ENCODE results near the gene ELAVL4.

The ELAVL4 gene

DNA sequence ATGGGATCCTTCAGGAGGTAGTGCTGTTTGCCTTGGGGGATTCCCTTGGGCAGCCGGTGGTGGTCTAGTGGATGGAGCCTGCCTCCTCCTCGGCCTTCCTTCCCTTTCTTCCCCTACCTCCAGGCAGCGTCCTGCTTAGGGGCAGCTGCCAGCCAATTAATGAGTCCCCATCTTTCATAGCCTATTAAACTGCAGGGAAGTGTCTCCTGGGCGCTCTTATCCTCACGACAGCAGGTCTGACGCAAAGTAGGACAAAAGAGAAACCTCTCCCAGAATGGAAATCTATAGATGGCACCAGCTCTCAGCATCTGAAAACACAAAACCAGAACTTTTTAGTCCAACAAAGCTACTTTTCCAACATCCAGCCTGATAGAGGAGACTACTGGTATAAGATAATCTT, 69.3 kb downstream of the ELAVL4 start:
- in situ Hi-C loops (cut with MboI; ENCODE audit: low sequenced_read_pairs): no loop called here

DNA sequence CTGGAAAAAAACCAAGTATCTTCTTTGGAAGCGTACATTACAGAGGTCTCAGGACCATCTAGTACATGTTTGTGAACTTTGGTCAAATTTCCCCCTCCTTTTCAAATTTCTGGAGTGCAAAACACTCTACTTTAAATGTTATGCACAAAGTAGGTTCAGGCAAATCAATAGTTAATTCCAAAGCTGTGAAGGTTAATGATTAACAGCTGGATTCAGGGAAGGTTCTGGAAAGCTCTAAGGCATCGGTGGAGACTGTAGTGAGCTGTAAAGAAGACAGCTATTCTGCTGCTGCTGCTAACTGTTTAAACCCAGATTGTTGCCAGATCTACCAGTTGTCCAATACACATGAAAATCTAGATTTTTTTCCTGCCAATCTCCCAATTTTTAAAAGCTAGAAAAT, 70.9 kb downstream of the ELAVL4 start:
- in situ Hi-C loops (cut with MboI; ENCODE audit: low sequenced_read_pairs): no loop called here

GRCh38 chr1:50180367-50180766, 71.6 kb downstream of the ELAVL4 start:
- in situ Hi-C loops (cut with MboI; ENCODE audit: low sequenced_read_pairs): no loop called here

- in situ Hi-C loops (cut with MboI; ENCODE audit: low sequenced_read_pairs): no loop called here
Measured at GRCh38 chr1:50181027-50181663, 72.4 kb downstream of the ELAVL4 start.

DNA sequence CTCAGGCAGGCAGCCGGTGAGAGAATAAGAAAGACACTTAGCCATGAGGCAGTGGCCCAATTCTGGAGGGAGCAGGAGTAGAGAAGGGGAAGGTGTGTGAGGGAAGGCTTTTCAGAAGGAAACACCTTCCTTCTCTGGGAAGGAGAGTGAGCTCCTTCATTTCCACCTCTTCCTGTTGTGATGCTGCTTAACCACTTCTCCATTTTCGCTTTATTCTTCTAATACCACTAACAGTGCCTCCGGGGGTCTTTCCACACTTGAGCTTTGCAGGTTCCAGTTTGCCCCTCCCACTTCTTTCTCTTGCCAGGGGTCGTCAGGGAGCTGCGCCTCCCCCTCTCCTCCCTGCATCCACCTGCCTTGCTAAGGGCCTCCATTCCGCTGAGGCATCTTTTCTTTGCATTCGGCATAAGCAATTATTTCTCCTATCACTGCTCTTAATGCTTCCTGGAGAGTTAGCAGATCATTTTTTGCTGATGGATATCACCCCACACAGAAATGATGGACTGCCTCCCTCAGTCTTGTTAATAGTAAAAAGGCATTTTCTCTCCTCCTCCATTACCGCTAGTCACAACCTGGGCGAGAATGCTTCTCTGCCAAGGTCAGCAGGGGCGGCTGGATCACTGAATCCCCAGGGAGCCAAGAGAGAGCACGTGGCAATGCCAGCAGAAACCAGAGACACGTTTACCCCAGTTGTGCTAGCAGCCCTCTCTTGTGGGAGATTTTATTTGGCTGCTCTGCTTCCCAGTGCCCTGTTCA, 74.8 kb downstream of the ELAVL4 start:
- in situ Hi-C loops (cut with MboI; ENCODE audit: low sequenced_read_pairs): no loop called here

DNA sequence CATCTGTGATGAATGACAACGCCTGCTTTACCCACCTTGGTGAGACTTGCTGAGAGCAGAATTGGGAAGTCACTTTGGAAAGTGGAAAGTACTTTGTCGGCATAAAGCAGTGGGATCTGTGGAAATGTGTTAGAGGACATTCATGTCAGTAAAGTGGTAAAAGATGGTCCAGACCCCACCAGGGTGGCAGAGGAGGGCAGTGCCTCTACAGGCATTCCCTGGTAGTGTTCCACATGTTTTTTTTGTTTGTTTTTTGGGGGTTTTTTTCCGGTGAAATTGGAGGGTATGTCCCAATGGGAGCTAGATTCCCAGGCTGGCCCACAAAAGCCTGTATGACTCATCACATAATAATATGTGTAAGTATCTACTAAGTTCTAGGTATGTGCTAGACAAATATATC, 80.6 kb downstream of the ELAVL4 start:
- in situ Hi-C loops (cut with MboI; ENCODE audit: low sequenced_read_pairs): no loop called here

- in situ Hi-C loops (cut with MboI; ENCODE audit: low sequenced_read_pairs): no loop called here
Measured at GRCh38 chr1:50193002-50193401, 84.3 kb downstream of the ELAVL4 start.

- in situ Hi-C loops (cut with MboI; ENCODE audit: low sequenced_read_pairs): no loop called here
Measured at GRCh38 chr1:50195205-50195604, 86.5 kb downstream of the ELAVL4 start.

DNA sequence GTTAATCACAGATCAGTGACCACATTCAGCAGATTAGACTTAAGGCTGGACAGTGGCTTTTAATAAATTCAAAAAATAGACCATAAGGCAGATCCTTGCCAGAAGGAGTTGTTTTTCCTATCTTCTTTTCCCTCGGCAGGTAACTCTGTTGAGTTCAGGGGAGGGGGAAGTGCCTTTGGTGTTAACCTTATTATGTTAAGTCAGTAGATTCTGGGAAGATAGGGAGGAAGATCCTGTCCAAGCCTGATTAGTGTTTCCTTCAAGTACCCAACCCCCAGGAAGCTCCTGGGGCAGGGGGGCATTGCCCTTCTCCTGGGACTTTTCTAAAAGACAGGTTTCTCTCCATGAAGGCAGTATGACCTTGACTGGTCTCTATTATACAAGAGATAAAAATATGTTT, 87.4 kb downstream of the ELAVL4 start:
- in situ Hi-C loops (cut with MboI; ENCODE audit: low sequenced_read_pairs): no loop called here

GRCh38 chr1:50197216-50197615, 88.5 kb downstream of the ELAVL4 start:
- in situ Hi-C loops (cut with MboI; ENCODE audit: low sequenced_read_pairs): no loop called here

DNA sequence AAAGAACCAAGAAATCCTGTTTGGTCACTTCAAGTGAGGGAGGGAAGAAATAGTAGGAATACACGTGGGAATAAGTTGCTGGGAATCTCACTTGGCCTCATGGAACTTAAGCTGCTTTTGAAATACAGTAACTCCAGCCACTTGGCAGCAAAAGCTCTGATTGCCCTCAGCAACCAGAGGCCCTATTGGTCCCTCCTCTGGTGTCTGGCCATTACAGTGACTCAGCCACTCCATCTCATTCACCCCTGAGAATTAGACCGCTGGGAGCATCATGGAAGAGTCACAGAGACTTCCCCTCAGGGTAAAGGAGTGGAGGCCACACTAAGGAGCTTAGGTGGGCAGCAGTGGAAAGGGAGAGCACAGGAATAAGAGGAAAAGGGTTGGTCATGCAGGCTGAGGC, 99.6 kb downstream of the ELAVL4 start:
- in situ Hi-C loops (cut with MboI; ENCODE audit: low sequenced_read_pairs): no loop called here

DNA sequence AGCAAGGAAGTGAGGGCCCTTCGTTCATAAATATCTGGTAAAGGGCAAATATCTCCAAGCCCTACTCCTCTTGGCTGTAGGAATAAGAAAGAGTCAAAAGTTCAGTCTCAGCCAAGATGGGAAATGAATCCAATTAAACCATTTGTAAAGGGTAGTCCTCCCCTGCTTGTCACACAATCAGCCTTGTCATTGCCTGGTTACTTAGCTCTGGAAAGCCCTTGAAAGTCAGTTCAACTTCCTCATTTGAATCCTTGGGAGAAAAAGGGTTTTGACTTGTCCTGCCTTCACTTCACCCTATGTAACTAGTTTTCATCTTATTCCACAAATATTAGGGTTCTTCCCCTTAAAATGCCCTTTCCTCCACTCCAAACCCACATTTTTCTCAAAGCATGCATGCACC, 100.0 kb downstream of the ELAVL4 start:
- in situ Hi-C loops (cut with MboI; ENCODE audit: low sequenced_read_pairs): no loop called here

GRCh38 chr1:50209749-50210148, 101.0 kb downstream of the ELAVL4 start:
- in situ Hi-C loops (cut with MboI; ENCODE audit: low sequenced_read_pairs): no loop called here

- in situ Hi-C loops (cut with MboI; ENCODE audit: low sequenced_read_pairs): no loop called here
Measured at GRCh38 chr1:50213505-50213904, 104.8 kb downstream of the ELAVL4 start.

DNA sequence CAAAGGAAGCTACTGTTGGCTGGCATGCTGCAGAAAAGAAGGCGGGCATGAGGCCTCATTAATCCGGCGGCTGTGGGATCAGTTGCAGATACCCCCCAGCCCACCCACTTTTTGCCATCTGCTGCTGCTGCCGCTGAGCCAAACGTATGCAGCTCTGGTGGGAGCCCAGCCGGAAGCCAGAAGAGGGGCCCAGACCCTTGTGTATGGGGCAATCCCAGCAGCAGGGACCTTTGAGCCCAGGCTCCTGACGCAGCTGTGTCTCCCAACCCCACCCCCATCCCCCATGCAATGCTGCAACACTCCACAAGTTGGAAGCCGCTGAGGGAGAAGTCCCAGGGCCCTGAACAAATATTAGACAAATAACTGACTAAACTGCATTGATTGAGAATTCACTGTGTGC, 106.0 kb downstream of the ELAVL4 start:
- in situ Hi-C loops (cut with MboI; ENCODE audit: low sequenced_read_pairs): no loop called here

GRCh38 chr1:50218344-50219120, 109.8 kb downstream of the ELAVL4 start:
- in situ Hi-C loops (cut with MboI; ENCODE audit: low sequenced_read_pairs): no loop called here

- in situ Hi-C loops (cut with MboI; ENCODE audit: low sequenced_read_pairs): no loop called here
Measured at GRCh38 chr1:50228871-50229384, 120.2 kb downstream of the ELAVL4 start.

DNA sequence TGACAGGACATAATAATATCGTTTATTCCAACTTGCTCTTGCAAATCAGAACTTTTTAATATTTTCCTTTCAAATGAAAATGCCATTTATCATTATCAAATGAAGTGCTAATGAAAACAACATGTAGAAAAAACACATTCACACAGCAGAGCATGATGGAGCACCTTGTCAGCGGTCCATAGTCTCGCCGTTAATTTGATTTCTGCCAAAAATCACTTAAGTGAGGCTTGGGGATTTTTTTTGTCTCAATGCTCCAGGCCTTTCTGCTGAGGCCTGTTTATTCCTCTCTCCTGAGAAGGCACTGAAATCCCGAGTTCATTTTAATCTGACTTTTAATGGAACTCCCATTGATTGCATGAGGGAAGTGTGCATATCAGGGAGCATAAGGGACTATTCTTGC, 122.5 kb downstream of the ELAVL4 start:
- in situ Hi-C loops (cut with MboI; ENCODE audit: low sequenced_read_pairs): no loop called here

GRCh38 chr1:50232336-50232735, 123.6 kb downstream of the ELAVL4 start:
- in situ Hi-C loops (cut with MboI; ENCODE audit: low sequenced_read_pairs): no loop called here

- in situ Hi-C loops (cut with MboI; ENCODE audit: low sequenced_read_pairs): no loop called here
Measured at GRCh38 chr1:50236656-50237055, 127.9 kb downstream of the ELAVL4 start.

- in situ Hi-C loops (cut with MboI; ENCODE audit: low sequenced_read_pairs): no loop called here
Measured at GRCh38 chr1:50237056-50237455, 128.3 kb downstream of the ELAVL4 start.

GRCh38 chr1:50243939-50244338, 135.2 kb downstream of the ELAVL4 start:
- in situ Hi-C loops (cut with MboI; ENCODE audit: low sequenced_read_pairs): no loop called here
